Skin of body (tissue), 1 donor: ENCODE data around the gene MT2A. TPM values are rescaled to one million over a fixed set of nuclear protein-coding genes. Genes with fewer than 3 reads are reported as not detected.

Source experiments
- total RNA-seq: library from RNA; depleted of rRNA; stranded (reverse); fragments of >200 nt; gene quantifications from one replicate; pipeline ENCODE4 v1.2.3, GENCODE V29; 2014

Gene MT2A
- total RNA-seq, 1 donor from 2014 or later, result 10.7 TPM

Other genes starting within 250 kb of the MT2A start
- 88.4 TPM for gene AMFR, start 183.0 kb upstream of the MT2A start, total RNA-seq
- 78.3 TPM for gene NUDT21, start 157.3 kb upstream of the MT2A start, total RNA-seq
- 46.6 TPM for gene OGFOD1, start 157.0 kb upstream of the MT2A start, total RNA-seq
- 60.5 TPM for gene BBS2, start 88.6 kb upstream of the MT2A start, total RNA-seq
- gene MT4, start 43.5 kb upstream of the MT2A start, total RNA-seq, result 76.2 TPM
- not detected for gene MT3, start 19.1 kb upstream of the MT2A start, total RNA-seq
- gene MT1E, start 17.2 kb downstream of the MT2A start, total RNA-seq, result 13.8 TPM
- 1.5 TPM for gene MT1M, start 24.1 kb downstream of the MT2A start, total RNA-seq
- gene MT1A, start 30.1 kb downstream of the MT2A start, total RNA-seq, result 1.4 TPM
- gene MT1B, start 43.3 kb downstream of the MT2A start, total RNA-seq, result not detected
- 0.49 TPM for gene MT1F, start 49.4 kb downstream of the MT2A start, total RNA-seq
- gene MT1G, start 59.5 kb downstream of the MT2A start, total RNA-seq, result 1.8 TPM
- not detected for gene MT1H, start 61.2 kb downstream of the MT2A start, total RNA-seq
- 33.0 TPM for gene MT1X, start 73.9 kb downstream of the MT2A start, total RNA-seq
- 41.8 TPM for gene NUP93, start 121.5 kb downstream of the MT2A start, total RNA-seq